ENCODE data around the gene MDFIC. TPM values are rescaled to one million over a fixed set of nuclear protein-coding genes. Genes with fewer than 3 reads are reported as not detected.

The MDFIC gene
- total RNA-seq, 1 donor from 2014 or later, result 5.4 TPM

DNA sequence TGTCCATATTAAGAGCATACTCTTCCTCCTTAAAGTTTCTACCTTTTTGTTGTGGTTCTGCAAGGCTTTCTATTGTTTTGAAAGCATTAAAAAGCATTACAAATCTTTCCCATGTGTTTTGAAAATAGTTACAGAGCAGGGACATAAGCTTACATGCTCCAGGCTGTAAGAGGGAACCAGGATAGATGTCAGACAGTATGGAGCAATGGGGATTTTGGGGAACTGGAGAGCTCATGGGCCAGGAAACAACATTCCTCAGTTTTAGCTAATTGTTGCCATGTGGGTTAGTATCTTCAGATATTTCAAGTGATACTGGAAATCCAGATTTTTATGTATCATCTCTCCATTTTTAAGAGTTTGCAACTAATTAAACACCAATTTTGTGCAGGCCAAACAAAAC is 3.5 kb downstream of the MDFIC start:
- TF ChIP-seq, protein P1, sequence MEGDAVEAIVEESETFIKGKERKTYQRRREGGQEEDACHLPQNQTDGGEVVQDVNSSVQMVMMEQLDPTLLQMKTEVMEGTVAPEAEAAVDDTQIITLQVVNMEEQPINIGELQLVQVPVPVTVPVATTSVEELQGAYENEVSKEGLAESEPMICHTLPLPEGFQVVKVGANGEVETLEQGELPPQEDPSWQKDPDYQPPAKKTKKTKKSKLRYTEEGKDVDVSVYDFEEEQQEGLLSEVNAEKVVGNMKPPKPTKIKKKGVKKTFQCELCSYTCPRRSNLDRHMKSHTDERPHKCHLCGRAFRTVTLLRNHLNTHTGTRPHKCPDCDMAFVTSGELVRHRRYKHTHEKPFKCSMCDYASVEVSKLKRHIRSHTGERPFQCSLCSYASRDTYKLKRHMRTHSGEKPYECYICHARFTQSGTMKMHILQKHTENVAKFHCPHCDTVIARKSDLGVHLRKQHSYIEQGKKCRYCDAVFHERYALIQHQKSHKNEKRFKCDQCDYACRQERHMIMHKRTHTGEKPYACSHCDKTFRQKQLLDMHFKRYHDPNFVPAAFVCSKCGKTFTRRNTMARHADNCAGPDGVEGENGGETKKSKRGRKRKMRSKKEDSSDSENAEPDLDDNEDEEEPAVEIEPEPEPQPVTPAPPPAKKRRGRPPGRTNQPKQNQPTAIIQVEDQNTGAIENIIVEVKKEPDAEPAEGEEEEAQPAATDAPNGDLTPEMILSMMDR (IDR thresholded peaks at IDR 0.05; ENCODE audit: unreplicated experiment), result no peak
- DNase-seq (ENCODE audit: low spot score, unreplicated experiment), result no peak
- H3K9me3 Mint-ChIP-seq (ENCODE audit: low read depth), result no peaks in the 10 kb centered on the region
- H3K36me3 Mint-ChIP-seq (ENCODE audit: insufficient read depth), result no peaks in the 10 kb centered on the region
- H3K27me3 Mint-ChIP-seq, result peaks cover 5% of the 10 kb centered on the region
- peaks cover 8% of the 10 kb centered on the region for H3K4me1 Mint-ChIP-seq (ENCODE audit: low read depth)
- H3K27ac Mint-ChIP-seq, result no peak overlapping the region
- H3K4me3 Mint-ChIP-seq (ENCODE audit: low read depth), result no peak overlapping the region

DNA sequence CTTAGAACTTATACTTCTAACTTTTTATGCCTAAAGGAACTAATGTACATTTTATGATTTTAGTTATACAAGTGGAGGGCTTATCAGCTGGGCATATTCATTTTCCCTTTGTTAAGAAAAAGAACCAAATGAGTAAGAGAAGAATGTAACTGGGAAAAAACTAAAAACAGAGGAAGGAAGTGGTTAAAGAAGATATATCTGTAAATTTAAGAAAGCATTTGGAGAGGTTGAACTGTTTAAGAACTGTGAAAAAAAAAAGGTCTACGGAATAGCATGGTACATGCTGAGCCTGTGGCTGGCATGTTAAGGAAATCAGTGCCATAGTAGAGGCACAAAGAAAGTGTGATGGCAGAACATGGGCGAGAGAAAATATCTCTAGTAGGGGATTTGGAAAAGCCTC is 6.2 kb downstream of the MDFIC start:
- Mint-ChIP-seq H3K4me1 (ENCODE audit: low read depth) (peaks cover 4% of the 10 kb centered on the region), H3K9me3 (ENCODE audit: low read depth) (no peaks in the 10 kb centered on the region), H3K4me3 (ENCODE audit: low read depth) (no peak overlapping the region), H3K27me3 (no peaks in the 10 kb centered on the region), H3K27ac (no peak overlapping the region), H3K36me3 (ENCODE audit: insufficient read depth) (no peaks in the 10 kb centered on the region)
- TF ChIP-seq, protein P1 (IDR thresholded peaks at IDR 0.05; ENCODE audit: unreplicated experiment), result no peak
- no peak for DNase-seq (ENCODE audit: low spot score, unreplicated experiment)

DNA sequence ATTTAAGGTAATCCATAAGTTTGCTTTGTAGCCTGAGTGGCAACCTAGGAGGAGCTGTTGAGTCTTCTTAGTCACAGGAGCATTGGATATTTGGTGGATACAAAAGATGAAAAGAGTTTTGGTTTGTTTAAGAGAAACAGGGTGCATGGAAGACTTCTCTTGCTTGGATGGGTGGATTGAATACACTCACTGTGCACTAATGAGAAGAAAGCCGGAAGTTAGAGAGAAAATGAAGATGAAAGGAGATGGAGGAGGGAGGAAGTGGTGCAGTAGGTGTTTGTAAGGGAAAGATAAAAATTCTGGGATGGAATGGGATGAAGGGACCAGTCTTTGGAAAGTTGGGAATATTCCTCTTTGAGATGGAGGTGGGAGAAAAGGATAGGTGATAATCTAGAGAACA is 7.7 kb downstream of the MDFIC start:
- H3K4me3 Mint-ChIP-seq (ENCODE audit: low read depth), result no peak overlapping the region
- DNase-seq (ENCODE audit: low spot score, unreplicated experiment), result no peak

DNA sequence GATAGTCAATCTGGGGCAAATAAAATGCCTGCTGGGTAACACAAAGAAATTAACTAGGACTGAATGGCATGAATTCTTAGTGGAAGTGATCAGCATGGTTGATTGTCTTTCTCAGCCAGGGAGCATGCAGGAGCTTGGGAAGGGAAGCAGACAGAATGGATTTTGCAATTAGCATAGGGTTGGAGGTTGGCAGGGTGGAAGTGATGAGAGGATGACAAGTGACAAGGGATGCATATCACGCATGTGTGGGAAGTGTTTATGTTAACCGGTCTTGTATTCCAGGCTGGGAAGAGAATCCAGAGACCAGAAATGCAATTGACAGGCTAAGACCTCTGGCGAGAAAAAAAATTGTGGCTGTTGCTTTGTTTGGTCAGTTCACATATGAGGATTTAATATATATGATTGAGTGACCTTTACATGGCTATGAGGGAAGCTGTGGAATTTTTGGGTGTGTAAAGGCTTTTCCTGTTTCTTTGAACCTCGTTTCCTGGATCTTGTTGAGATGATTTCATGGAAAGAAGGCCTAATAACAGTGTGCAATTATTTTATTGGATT is 8.3 kb downstream of the MDFIC start:
- Mint-ChIP-seq H3K9me3 (ENCODE audit: low read depth) (no peaks in the 10 kb centered on the region), H3K4me3 (ENCODE audit: low read depth) (no peak overlapping the region), H3K36me3 (ENCODE audit: insufficient read depth) (no peaks in the 10 kb centered on the region), H3K4me1 (ENCODE audit: low read depth) (no peaks in the 10 kb centered on the region), H3K27me3 (no peaks in the 10 kb centered on the region), H3K27ac (no peak overlapping the region)
- TF ChIP-seq, protein P1 (IDR thresholded peaks at IDR 0.05; ENCODE audit: unreplicated experiment), result no peak
- DNase-seq (ENCODE audit: low spot score, unreplicated experiment), result no peak

More for the DNA sequence above, 7.7 kb downstream of the MDFIC start:
- TF ChIP-seq, protein P1 (IDR thresholded peaks at IDR 0.05; ENCODE audit: unreplicated experiment), result no peak
- Mint-ChIP-seq H3K36me3 (ENCODE audit: insufficient read depth) (no peaks in the 10 kb centered on the region), H3K9me3 (ENCODE audit: low read depth) (no peaks in the 10 kb centered on the region), H3K27ac (no peak overlapping the region), H3K27me3 (no peaks in the 10 kb centered on the region), H3K4me1 (ENCODE audit: low read depth) (no peaks in the 10 kb centered on the region)

DNA sequence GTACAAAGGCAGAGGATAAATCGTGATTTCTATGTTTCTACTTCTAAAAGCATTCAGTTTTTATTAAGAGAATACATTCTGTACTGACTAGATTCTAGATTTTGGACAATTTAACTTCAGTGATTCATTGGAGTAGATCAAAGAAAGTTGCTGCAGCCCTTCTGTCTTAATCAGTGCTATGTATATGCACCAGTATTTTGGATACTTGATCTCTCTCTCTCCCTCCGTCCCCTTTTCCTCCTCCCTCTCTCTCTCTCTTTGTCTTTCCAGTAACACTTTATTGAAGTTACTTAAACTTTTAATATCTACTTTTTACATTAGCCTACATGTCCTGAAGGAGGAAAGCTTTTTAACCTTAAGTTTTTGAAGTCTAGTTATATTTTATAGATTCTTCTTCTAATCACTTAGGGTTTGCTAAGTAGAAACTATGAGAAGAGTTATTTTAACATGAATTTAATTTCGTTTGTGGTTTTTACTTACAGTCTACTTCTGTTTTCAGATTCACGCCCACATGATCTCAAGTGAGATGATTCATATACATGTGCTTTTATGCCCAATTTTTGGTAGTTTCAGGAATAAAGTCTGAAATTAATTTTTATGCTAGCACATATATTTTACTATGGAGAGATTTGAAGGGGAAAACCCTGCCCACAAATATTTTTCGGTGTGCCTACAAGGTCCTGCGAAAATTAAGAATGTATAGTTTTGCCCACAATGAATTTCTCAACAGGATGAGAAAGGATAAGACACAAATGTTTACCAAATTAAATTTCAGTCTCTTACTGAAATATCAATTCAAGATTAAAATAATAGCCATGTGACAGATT is 9.1 kb downstream of the MDFIC start:
- no peak overlapping the region for H3K27ac Mint-ChIP-seq
- no peaks in the 10 kb centered on the region for H3K27me3 Mint-ChIP-seq
- H3K4me1 Mint-ChIP-seq (ENCODE audit: low read depth), result no peaks in the 10 kb centered on the region
- TF ChIP-seq, protein P1 (IDR thresholded peaks at IDR 0.05; ENCODE audit: unreplicated experiment), result no peak
- no peak overlapping the region for H3K4me3 Mint-ChIP-seq (ENCODE audit: low read depth)
- DNase-seq (ENCODE audit: low spot score, unreplicated experiment), result no peak
- no peaks in the 10 kb centered on the region for H3K36me3 Mint-ChIP-seq (ENCODE audit: insufficient read depth)
- no peaks in the 10 kb centered on the region for H3K9me3 Mint-ChIP-seq (ENCODE audit: low read depth)
